ENCODE results near the gene DOCK2.

GRCh38 chr5:169988947-169989346 lies 351.9 kb downstream of the DOCK2 start:
- TF ChIP-seq FOXP2 (optimal IDR thresholded peaks at IDR 0.05; ENCODE audit: control extremely low read depth, extremely low read length, insufficient read depth) (no peak), POLR2AphosphoS5 (IDR thresholded peaks at IDR 0.05; ENCODE audit: borderline replicate concordance, low read depth, low read length) (no peak)
